Brain microvascular endothelial cell (primary cell): ENCODE results near the gene SPRYD7.

Source experiments
- DNase-seq: peaks from one replicate; pipeline ENCODE4 v3.0.0-alpha.2; 2020
- H3K27ac ChIP-seq: fragments of 250-450 bp; sonication (Bioruptor Pico); 2 replicates; pipeline ENCODE4 v1.5.1; 2020; ENCODE audit warnings: mild to moderate bottlenecking, moderate library complexity
- H3K27me3 ChIP-seq: fragments of 250-450 bp; sonication (Bioruptor Pico); replicated peaks from 2 replicates; pipeline ENCODE4 v1.5.1; 2020; ENCODE audit warnings: mild to moderate bottlenecking
- H3K36me3 ChIP-seq: fragments of 250-450 bp; sonication (Bioruptor Pico); replicated peaks from 2 replicates; pipeline ENCODE4 v1.5.1; 2020; ENCODE audit warnings: mild to moderate bottlenecking
- H3K4me3 ChIP-seq: 2 replicates; pipeline ENCODE4 v1.5.1; 2011; ENCODE audit warnings: low read depth, mild to moderate bottlenecking, control low read depth, low read length, moderate library complexity
- in situ Hi-C: cut with HindIII; loops from 2 replicates; pipeline ENCODE4 v1.10.0; 2017; ENCODE audit warnings: low sequenced_read_pairs, low pct_ligation_motif_present
- TF ChIP-seq, protein P1 (sequence below): IDR thresholded peaks from 2 replicates; pipeline ENCODE4 v1.5.1; 2011; ENCODE audit warnings: low read depth, mild to moderate bottlenecking, moderate library complexity, low read length, control low read depth, inconsistent platforms; ENCODE audit errors: missing control alignments

SPRYD7 gene

DNA sequence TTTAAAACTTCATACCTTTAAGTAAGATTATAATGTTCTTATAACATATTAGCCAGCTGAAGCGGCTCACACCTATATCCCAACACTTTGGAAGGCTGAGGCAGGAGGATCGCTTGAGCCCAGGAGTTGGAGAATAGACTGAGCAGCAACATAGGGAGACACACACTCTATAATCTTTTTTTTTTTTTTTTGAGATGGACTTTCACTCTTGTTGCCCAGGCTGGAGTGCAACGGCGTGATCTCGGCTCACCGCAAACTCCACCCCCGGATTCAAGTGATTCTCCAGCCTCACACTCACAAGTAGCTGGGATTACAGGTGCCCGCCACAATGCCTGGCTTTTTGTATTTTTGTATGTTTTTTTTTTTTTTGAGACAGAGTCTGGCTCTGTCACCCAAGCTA lies 37.3 kb downstream of the SPRYD7 start:
- no peaks in the 10 kb centered on the region for H3K36me3 ChIP-seq
- H3K27ac ChIP-seq, result no peak overlapping the region
- DNase-seq, result no peak
- TF ChIP-seq, protein P1, sequence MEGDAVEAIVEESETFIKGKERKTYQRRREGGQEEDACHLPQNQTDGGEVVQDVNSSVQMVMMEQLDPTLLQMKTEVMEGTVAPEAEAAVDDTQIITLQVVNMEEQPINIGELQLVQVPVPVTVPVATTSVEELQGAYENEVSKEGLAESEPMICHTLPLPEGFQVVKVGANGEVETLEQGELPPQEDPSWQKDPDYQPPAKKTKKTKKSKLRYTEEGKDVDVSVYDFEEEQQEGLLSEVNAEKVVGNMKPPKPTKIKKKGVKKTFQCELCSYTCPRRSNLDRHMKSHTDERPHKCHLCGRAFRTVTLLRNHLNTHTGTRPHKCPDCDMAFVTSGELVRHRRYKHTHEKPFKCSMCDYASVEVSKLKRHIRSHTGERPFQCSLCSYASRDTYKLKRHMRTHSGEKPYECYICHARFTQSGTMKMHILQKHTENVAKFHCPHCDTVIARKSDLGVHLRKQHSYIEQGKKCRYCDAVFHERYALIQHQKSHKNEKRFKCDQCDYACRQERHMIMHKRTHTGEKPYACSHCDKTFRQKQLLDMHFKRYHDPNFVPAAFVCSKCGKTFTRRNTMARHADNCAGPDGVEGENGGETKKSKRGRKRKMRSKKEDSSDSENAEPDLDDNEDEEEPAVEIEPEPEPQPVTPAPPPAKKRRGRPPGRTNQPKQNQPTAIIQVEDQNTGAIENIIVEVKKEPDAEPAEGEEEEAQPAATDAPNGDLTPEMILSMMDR, result no peak
- no peak overlapping the region for H3K4me3 ChIP-seq
- in situ Hi-C loops, result no loop called here
- no peaks in the 10 kb centered on the region for H3K27me3 ChIP-seq

DNA sequence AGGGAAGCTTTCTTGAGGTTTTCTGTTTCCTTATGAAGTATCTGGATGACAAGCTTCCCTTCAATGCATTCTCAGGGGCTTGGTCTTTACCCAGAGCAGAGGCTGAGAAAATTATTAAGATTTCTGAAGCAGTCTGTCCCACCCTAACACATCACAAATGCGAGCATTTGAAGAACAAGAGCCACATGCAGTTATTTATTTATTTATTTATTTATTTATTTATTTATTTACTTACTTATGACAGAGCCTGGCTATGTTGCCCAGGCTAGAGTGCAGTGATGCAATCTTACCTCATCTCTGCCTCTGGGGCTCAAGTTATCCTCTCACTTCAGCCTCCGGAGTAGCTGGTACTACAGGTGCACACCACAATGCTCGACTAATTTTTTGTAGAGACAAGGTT lies 38.4 kb downstream of the SPRYD7 start:
- no peaks in the 10 kb centered on the region for H3K36me3 ChIP-seq
- DNase-seq, result no peak
- no peak overlapping the region for H3K4me3 ChIP-seq
- no peak overlapping the region for H3K27ac ChIP-seq
- in situ Hi-C loops, result no loop called here
- TF ChIP-seq, protein P1, result no peak
- no peaks in the 10 kb centered on the region for H3K27me3 ChIP-seq

DNA sequence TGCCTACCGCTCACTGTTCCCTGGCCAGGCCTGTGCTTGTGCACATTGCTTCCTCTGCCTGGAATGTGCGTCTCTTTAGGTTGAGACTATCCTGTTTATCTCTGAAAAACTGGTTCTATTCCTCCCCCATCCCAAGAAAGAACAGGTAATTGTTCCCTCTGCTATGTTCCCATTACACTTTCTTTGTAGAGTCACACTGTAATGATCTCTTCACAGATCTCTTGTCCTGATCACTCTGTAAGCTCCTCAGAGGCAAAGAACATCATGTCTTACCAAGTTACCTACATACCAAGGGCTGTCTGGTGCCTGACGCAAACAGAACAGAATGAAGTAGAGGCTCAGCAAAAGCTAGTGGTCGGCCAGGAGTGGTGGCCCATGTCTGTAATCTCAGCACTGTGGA lies 40.3 kb downstream of the SPRYD7 start:
- H3K27me3 ChIP-seq, result no peaks in the 10 kb centered on the region
- H3K36me3 ChIP-seq, result no peaks in the 10 kb centered on the region
- DNase-seq, result no peak
- in situ Hi-C loops, result no loop called here
- H3K4me3 ChIP-seq, result no peak overlapping the region
- TF ChIP-seq, protein P1, result no peak
- no peak overlapping the region for H3K27ac ChIP-seq

DNA sequence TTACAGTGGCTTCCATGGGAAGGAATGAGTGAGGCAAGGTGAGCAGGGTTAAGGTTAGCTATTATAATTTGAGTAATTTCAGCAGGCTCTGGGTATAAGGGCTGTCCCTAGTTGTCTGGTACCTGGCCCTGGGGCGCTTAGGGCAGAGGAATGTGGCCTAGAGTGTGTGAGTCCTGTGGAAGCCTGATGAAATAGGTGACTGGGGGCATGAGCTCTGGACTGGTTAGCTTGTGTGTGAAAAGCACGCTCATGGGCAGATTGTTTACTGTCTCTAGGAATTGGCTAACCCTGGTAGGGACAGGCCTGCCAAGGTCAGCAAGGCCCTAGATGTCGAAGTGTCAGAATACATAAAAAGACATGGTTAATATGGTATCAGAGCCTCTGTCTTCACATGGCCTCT lies 42.5 kb downstream of the SPRYD7 start:
- Histone ChIP-seq H3K4me3 (no peak overlapping the region), H3K27ac (no peak overlapping the region), H3K36me3 (no peaks in the 10 kb centered on the region), H3K27me3 (no peaks in the 10 kb centered on the region)
- DNase-seq, result no peak
- TF ChIP-seq, protein P1, result no peak
- in situ Hi-C loops, result no loop called here

DNA sequence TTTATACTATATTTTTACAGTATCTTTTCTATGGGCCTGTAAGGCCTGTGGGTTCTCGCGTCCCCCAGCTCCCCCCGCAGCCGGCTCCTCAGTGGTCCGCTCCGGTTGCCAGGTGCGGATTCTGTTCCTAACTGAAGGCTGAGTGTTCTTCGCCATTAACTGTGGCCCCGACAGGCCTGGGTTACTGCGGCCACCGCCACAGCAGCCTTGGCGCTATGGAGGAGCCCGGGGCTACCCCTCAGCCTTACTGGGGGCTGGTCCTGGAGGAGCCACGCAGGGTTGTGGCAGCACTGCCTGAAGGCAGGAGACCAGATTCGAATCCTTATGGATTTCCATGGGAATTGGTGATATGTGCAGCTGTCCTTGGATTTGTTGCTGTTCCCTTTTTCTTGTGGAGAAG lies 45.8 kb downstream of the SPRYD7 start:
- TF ChIP-seq, protein P1, result no peak
- H3K27me3 ChIP-seq, result no peaks in the 10 kb centered on the region
- in situ Hi-C loops, result no loop called here
- no peak overlapping the region for H3K4me3 ChIP-seq
- no peak for DNase-seq
- no peaks in the 10 kb centered on the region for H3K36me3 ChIP-seq
- no peak overlapping the region for H3K27ac ChIP-seq

DNA sequence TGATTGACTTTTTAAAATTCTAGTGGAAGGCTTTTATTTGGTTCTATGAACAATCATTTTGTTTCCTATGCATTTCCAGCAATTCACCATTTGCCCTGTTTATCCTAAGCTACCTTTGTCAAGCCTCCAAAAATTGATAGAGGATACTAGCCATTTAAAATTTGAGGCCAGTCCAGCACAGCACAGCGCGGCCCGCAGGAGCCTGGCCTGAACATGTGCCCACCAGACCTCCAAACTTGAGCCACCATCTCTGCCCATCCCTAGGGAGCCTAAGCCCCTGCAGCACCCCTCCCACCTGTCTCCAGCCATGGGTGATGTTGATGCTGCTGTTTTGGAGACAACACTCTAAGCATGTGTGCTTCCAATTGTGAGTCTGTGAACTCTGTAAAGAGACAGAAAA lies 57.5 kb downstream of the SPRYD7 start:
- in situ Hi-C loops, result no loop called here
- Histone ChIP-seq H3K4me3 (no peak overlapping the region), H3K36me3 (no peaks in the 10 kb centered on the region), H3K27ac (no peak overlapping the region), H3K27me3 (no peaks in the 10 kb centered on the region)
- DNase-seq, result no peak
- TF ChIP-seq, protein P1, result no peak
